GM12865 (cell line): Measurements from ENCODE around the gene AOPEP.

Source experiments
- DNase-seq: peaks from one replicate; pipeline ENCODE4 v3.0.0; 2010; ENCODE audit warnings: low read depth
- H3K4me3 ChIP-seq: 2 replicates; pipeline ENCODE4 v1.5.1; 2011; ENCODE audit warnings: mild to moderate bottlenecking, low read depth, low read length, control low read depth
- TF ChIP-seq, protein P1 (sequence below): IDR thresholded peaks from 2 replicates; pipeline ENCODE4 v1.5.1; 2011; ENCODE audit warnings: low read length, control low read depth, low read depth, inconsistent platforms; ENCODE audit not compliant: insufficient read depth; ENCODE audit errors: missing control alignments

AOPEP gene

DNA sequence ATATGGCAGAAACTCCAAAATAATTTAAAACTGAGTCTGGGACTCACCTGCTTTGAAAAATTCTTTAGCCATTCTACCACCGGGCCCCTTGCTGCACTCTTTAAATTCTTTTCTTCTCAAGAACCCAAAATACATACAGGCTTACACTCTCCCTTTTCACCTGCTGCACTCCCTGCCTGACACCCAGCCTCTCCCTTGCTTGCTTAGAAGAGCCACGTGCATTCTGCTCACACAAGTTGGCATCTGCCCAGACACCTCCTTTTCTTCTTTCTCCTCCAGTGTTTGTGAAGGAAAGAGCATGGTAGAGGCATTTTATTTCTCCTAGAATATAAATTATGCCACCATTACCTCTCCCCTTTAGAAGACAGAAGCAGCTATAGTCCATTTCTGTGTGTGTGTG is 39.0 kb upstream of the AOPEP start:
- TF ChIP-seq, protein P1, sequence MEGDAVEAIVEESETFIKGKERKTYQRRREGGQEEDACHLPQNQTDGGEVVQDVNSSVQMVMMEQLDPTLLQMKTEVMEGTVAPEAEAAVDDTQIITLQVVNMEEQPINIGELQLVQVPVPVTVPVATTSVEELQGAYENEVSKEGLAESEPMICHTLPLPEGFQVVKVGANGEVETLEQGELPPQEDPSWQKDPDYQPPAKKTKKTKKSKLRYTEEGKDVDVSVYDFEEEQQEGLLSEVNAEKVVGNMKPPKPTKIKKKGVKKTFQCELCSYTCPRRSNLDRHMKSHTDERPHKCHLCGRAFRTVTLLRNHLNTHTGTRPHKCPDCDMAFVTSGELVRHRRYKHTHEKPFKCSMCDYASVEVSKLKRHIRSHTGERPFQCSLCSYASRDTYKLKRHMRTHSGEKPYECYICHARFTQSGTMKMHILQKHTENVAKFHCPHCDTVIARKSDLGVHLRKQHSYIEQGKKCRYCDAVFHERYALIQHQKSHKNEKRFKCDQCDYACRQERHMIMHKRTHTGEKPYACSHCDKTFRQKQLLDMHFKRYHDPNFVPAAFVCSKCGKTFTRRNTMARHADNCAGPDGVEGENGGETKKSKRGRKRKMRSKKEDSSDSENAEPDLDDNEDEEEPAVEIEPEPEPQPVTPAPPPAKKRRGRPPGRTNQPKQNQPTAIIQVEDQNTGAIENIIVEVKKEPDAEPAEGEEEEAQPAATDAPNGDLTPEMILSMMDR = no peak
- DNase-seq = no peak
- H3K4me3 ChIP-seq = no peak overlapping the region

DNA sequence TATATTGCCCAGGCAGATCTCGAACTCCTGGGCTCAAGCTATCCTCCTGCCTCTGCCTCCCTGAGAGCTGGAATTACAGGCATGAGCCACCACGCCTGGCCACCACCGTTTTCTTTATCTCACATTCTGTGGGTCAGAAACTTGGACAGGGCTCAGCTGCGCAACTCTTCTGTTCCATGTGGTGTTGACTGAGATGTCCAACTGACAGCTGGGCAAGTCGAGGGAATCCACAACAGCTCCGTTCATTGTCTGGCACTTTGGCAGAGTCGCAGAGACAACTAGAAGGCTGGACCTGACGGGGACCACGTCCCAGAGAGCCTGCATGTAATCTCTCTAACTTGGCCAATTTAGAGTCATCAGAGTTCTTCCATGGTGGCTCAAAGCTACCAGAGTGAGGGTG is 36.2 kb upstream of the AOPEP start:
- TF ChIP-seq, protein P1 = no peak
- no peak for DNase-seq
- H3K4me3 ChIP-seq = no peak overlapping the region

DNA sequence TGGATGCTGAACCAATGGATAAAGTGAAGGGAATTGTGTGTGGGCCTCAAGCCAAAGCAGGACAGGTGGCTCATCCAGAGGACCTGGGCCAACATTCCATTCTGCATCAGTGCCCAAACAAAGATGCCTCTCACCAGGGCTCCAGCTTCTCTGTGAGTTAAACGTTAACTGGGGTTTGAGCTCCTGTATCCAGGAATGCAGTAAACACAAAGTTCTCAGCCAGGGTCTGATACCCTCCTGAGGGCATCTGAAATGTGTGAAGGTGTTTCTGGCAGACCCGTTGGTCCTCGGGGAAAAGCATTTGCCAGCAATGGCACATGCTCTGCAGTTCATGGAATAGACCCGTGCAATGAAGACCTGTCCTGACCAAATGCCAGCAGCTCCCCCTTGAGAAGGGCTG is 33.9 kb upstream of the AOPEP start:
- no peak overlapping the region for H3K4me3 ChIP-seq
- DNase-seq = no peak
- TF ChIP-seq, protein P1 = no peak

DNA sequence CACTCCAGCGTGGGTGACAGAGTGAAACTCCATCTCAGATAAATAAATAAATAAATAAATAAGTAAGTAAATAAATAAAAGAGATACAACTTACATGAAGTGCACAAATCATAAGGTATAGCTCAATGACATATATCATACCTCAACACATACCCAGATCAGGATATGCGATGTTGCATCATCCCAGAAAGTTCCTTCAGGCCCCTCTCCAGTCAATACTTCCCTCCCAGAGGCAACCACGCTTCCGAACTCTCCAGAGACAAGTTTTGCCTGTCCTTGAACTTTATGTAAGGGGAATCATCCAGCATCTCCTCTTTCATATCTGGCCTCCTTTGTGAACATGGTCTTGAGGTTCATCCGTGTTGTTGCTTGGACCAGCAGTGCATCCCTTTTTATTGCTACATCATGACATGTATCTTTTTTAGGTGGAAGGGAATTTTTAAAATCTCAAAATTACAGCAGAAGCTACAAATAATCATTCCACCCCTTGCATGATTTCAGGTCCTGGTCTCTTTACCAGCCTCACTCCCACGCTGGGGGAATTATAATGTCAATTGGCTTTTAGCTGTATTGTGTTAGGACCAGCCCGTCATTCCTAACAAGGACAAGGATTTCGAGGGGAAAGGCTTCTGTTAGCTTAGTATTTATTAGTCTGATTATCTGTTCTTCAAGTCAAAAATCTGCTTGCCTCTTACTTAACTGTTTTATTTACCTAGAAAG is 32.9 kb upstream of the AOPEP start:
- no peak for DNase-seq
- TF ChIP-seq, protein P1 = no peak
- H3K4me3 ChIP-seq = no peak overlapping the region

DNA sequence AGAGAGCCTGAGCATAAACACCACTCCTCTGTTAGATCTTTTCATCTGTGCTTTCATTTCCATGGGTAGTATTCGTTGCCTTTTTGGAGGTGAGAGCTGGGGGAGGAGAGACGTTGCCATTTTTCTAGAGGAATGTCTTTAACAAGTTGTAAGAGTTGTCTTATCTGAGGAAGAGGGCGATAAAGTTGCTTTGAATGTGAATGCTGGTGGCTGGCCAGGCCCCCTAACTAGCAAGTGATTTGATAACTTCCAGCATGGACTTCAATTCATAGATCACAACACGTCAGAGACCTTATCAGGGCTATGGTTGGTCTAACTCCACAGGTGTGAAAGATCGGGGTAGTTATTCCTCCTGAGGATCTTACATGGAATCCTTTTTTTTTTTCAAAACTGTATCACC is 30.0 kb upstream of the AOPEP start:
- TF ChIP-seq, protein P1 = no peak
- H3K4me3 ChIP-seq = no peak overlapping the region
- DNase-seq = no peak

DNA sequence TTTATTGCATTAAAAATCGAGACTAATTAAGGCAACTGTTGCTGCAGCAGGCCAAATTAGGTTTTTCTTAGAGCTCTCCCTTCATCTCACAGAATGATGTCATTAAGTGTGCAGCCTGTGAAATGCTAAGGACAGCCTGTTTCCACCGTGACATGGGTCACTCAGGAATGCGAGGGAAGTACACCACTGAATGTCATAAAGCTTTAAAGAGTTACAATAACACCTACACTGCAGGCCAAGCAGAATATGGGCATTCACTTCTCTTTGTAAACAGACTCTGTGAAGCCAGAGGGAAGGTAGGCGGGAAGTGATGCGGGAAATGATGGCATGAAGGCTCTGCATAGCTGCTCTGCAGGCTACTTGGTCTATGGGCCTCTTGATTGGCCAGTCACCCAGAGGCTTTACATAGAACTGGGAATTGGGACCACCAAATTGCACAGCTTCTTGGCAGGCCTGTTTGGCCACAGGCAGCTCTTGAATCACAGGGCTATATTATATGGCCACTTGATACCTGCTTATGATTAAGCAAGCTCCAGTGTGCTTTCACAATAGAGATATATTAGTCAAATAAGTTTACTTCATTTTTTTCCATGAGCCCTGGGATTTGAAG is 28.4 kb upstream of the AOPEP start:
- TF ChIP-seq, protein P1 = no peak
- no peak for DNase-seq
- no peak overlapping the region for H3K4me3 ChIP-seq
